Lung microvascular endothelial cell (primary cell): ENCODE data around the gene PYCR2. TPM values are rescaled to one million over a fixed set of nuclear protein-coding genes. Genes with fewer than 3 reads are reported as not detected.

ENCODE experiments used
- DNase-seq, 2 donors: peaks; one replicate each; pipeline versions ENCODE4 v3.0.0 to v3.0.0-alpha.2; 2010; ENCODE audit warnings: low read depth in 2 of 2
- total RNA-seq: library from RNA; depleted of rRNA; stranded (reverse); fragments of >200 nt; gene quantifications from 2 replicates; pipeline ENCODE4 v1.2.1, GENCODE V29; 2014

PYCR2 gene
- total RNA-seq, 1 donor from 2014 or later = 31.5 TPM

DNA sequence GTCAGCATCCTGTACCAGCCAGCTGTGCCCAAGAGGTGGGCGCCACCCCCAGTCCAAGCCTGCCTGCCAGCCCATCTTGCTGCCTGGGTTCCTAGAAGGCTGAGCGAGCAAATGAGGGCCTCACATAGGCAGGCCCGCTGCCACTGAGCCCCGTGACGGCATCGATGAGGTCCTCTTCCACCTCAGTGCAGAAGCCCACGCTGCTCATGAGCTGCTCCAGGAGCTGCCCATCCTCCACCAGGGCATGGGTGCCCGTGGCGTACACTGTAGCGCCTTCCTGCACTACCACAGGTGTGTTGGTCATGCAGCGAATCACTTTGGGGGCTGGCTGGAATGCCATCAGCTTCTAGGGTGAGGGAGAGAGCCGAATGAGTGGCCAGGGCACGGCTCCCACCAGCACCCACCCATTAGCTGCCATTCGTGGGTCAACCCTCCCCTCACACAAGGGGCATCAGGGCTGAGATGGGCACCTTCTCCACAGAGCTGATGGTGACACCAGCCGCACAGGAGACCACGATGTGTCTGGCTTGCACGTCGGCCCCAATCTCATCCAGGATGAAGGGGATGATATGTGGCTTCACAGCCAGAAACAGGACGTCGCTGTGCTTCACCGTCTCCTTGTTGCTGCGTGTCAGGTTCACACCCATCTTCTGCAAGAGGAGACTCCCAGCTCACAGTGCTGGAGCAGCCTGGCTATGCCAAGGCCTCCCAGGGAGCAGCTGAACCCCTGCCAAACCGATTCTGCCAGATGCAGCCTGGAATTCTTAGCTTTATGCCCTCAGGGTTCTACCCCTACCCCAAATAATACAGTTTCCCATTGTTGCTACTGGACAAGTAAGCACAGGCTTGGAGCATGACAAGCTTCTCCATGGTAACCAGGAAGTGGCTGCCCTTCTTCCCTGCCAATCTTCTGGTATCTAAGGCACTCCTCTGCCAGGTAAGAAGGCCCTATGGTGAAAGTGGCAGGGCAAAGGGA is 2.0 kb downstream of the PYCR2 start:
- no peak for DNase-seq

DNA sequence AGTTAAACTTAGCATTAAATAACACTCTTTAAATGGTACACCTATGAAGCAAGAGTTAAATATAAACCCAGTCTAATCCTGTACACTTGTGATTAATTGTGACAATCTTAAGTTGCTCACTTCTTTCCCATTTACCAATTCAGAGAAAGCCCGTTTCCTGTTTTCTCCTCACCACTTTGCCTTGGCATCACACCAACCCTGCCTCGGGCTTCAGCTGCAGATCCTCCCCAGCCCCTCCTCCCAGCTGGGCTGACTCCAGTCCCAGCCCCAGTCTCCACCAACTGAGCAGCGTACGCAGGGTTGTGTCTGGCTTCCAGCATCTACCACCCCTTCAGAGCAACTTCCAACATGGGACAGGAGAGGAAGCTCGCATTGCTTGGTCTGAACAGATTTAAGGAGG is 4.1 kb downstream of the PYCR2 start:
- DNase-seq = peak; percentile 21 to 89

DNA sequence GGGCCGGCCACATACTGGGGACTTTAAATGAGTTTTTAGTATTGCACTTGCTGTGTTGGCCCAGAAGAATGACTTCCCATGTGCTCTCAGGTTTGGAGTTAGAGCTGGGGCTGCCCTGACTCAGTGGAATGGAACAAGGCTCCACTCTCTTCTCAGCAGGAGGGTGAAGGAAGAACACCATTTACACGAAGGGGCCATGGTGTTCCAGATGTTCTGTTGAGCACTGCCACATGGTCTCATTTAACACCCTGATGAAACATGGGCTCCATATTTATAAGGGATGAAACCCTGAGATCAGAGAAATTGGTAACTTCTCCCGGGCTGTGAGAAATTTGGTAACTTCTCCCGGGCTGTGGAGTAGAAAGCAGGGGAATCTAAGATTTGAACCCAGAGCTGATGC is 5.8 kb downstream of the PYCR2 start:
- DNase-seq = no peak

DNA sequence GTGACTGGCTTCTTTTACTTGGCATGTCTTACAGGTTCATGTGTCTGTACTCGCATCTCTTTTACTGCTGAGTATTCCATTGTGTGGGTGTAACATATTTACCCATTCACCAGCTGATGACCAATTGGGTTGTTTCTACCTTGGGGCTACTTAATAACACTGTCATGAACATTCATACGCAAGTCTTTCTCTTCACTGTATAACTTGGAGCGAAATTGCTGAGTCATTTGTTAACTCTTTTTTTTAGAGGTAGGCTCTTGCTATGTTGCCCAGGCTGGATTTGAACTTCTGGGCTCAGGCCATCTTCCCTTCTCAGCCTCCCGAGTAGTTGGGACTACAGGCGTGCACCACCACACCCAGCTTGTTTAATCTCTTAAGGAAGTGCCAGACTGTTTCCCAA is 6.5 kb downstream of the PYCR2 start:
- DNase-seq = no peak

DNA sequence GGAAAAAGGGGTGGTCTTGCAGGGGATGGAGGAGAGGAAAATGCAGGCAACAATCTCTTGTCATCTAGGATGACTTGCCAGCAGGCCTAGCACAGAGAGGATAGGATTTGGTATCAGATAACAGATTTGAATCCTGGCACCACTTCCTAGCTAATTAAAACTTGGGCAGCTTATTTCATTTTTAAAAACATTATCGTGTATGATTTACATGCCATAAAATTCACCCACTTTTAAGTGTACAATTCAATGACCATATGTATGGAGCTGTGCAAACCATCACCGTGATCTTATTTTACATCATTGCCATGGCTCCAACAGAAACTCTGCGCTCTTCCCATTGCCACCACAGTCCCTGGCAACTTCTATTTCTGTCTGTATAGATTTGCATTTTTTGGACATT is 6.9 kb downstream of the PYCR2 start:
- no peak for DNase-seq

DNA sequence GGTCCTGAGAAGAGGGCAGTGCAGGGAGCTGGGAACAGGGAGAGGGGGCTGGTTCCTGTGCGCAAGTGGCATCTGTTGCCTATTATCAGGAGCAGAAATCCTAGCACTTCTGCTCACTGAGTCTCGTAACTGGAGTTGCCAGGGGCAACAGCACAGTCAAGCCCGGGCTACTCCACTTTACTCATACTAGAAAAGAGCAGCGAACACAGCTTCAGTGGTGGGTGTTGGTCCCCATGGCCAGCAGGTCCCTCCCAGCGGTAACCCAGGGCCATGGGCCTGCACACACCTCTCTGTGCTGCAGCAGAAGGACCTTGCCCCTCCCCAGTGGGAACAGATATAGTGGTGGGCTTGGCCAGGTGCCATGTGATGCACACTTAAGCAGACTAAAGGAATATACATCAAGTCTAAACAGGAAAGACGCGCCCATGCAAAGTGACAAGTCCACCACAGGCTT is 8.5 kb downstream of the PYCR2 start:
- DNase-seq = no peak

DNA sequence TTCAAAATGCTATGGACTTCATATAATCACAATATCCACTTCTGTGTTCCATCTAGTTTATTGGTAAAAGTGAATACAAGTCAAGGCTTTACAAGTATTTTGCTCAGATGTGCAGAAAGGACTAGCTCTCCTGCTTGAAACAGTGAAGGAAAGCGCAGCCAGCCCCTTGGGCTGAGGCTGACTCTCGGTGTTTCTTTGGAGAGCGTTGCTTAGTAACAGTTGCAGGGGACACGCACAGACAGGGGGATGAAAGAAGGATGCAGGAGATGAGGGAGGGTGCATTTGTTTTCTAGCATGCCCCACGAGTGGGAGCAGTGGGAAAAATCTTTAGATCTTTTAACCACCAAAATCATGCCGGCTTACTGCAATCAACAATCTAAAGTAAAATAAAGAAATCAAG is 9.1 kb downstream of the PYCR2 start:
- no peak for DNase-seq

DNA sequence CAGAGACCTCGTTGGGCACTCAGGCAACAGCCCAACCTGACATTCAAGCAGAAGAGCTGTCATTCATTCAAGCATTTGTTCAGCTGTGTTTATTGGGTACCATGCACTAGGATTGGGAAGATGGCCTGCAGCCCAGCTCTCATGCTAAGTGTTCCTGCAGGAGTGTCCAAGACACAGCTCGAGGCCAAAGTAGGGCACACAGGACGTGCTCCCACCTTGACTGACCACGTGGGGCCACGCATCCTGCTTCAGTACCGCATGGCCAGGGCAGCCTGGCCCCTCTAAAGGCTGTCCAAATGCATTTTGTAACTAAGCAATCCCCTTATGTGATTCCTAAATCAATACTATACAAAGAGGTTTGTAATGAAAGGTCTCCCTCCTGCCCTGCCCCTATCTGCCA is 9.7 kb downstream of the PYCR2 start:
- no peak for DNase-seq

DNA sequence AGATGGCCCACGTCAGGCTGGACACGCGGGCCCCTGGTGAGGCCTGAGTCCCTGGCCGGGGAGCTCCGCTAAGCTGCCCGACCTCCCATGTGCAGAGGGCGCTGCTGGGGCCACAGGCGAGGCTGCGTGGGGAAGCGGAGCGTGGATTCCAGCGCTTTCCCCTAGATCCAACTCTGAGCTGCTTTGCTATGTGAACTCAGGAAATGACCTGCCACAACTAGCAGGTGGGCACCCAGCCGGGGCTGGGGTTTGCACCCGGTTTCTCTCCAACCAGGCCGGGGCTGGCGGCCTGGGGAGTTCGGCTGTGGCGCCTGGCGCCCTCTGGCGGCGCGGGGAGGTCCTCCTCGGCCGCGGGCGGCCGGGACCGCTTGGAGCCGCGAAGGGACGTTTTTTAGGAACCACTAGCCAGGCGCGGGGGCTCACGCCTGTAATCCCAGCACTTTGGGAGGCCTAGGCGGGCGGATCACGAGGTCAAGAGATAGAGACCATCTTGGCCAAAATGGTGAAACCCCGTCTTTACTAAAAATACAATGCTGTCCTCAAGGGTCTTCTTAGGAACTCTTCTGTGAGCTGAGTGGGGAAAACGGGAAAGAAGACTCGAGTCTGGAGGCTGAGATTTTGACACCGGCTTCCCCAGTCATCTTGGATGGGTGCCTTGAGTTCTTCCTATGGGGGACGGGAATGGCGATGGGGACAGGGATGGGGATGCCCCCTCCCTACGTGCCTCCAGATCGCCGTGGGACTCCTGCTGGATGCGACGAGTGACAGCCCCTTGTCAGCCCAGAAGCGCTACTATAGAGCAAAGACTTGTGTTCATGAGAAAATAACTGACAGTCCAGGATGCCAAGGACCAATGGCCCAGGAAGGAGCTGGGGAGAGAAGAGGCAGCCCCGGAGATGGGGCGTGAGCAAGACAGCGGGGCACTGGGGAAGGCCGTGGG is 12.6 kb downstream of the PYCR2 start:
- peak; percentile 54 to 65 for DNase-seq

DNA sequence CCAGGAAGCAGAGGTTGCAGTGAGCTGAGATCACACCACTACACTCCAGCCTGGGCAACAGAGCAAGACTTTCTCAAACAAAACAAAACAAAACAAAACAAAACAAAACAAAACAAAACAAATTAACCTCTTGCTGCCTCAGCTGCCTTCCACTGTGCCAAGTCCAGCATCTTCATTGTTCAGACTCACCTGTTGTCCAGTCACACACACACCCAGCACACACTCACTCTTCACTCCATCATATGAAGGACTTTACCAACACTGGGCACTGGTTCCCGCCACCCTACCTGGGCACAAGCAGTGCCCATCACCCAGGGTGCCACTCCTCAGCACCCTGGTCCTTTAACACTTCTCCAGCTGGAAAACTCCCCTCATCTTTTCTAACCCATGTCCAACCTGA is 14.6 kb downstream of the PYCR2 start:
- DNase-seq = no peak

DNA sequence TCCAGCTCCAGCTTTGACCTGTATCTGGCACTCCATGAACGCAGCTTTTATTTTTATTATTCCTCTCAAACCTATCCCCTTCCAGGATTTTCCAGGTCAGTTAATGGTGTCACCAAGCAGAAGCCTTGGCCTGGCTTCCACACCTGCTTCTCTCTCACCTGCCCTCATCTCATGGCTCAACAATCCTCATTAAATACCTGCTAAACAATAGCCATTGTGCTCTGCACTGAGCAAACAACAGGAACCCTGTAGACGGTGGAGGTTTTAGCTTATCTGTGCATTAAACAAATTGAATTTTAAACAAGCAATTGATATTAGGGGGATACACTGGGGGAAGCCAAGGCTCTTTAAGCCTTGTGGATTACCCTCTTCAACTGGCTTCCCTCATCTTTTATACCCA is 15.3 kb downstream of the PYCR2 start:
- no peak for DNase-seq

DNA sequence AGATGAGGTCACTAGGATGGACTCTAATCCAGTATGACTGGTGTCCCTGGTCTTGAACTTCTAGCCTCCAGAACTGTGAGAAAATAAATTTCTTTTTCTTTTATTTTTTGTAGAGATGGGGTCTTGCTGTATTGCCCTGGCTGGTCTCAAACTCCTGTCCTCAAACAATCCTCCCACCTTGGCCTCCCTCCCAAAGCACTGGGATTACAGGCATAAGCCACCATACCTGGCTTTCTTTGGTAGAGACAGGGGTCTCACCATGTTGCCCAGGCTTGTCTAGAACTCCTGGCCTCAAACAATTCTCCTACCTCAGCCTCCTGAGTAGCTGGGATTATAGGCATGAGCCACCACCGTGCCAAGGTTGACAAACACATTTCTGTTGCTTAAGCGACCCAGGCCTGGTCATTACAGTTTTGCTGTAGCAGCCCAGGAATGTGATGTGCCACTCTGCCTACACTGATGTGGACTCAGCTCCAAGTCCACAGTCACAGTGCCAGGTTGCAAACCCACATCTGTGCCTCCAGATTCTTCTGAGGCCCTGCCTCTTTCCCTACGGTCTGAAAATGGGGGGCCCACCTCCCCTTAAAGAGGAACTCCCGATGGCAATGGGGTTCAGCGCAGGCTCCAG is 15.9 kb downstream of the PYCR2 start:
- DNase-seq = no peak

DNA sequence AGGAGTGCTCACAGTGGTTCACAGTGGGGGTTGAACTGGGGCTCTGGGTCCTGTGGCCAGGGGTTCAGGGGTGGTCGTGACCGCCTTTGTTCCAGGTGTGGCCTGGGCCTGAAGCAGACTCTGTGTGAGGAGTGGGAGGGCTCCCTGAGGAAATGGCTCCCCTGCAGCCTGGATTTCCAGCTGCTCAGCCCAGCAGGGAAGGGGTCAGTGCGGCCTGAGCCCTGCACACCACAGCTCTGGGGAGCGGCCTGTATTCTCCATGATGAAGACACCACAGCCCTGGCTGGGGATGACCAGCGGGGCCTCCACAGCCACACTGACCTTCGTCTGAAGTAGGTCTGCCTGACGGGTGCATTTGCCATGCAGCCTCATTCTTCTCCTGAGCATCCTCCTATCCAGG is 16.7 kb downstream of the PYCR2 start:
- no peak for DNase-seq

DNA sequence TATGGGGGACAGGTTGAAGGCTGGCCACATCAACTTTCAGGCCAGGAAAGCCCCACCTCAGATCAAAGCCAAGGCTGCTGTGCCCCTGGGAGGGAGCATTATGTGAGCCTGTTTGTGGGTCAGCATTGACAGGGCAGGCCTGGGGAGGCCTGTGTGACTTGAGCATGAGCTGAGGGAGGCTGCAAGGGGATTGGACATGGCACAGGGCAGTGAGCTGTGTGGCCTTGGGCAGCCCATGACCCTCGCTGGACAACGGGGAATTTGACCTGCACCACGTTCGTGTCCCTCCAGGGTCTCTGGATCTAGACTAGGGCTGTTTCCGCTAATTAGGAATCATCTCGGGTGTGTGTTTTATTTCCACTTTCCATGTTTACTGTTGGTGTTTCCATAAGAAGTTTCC is 17.6 kb downstream of the PYCR2 start:
- DNase-seq = no peak

DNA sequence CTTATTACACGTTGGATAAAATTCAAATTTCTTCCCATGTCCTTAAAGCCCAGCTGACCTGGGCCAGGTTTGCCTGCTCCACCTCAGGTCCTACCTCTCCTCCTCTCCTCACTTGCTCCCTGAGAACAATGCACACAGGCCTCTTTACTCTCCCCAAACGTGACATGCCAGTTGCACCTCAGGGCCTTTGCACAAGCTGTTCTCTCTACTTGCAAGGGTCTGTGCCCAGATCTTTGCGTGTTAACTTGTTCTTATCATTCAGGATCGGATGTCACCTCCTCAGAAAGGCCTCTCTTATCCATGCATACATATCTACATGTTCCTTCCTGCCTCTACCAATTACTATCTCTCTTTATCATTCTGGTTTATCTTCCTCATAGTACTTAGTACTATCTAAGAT is 20.4 kb downstream of the PYCR2 start:
- no peak for DNase-seq

DNA sequence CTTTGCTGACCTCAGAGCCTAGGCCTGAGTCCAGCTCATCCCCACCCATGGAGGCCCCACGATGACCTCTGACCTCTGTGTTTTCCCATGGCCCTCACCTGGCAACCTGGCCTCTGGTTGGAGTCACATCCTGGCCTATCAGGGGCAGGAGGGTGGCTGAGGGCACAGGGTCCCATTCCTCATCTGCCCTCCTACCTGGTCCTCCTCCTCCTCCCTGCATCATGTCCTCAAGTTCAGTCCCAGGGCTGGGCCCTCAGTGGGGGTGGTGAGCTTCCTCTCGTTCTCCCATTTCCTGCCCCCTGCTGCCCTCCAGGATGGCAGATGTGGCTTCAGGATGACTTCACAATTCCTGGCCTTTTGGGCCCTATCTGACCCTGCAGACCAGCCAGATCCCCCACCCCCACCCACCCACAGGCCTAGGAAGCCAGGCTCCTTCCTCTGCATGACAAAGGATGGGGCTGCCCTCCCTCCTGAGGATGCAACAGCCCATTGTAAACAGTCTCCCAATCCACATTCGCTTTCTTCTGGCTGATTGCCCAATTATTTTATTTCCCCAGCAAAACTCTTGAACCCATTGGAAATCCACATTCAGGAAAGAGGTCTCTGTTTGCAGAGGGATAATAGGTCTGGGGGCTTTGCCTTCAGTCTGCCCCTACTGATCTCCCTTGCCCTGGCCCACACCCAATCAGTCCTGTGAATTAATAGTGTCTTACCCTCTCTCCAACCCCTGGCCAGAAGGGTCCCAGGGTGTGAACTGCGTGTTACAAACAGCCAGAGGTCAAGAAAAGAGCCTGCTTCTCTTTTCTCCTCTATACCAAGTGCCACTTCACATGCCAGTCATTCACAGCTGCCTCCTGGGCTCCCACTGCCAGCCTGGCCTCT is 24.8 kb downstream of the PYCR2 start:
- DNase-seq = peak in 1 of 2 donors; percentile 15

DNA sequence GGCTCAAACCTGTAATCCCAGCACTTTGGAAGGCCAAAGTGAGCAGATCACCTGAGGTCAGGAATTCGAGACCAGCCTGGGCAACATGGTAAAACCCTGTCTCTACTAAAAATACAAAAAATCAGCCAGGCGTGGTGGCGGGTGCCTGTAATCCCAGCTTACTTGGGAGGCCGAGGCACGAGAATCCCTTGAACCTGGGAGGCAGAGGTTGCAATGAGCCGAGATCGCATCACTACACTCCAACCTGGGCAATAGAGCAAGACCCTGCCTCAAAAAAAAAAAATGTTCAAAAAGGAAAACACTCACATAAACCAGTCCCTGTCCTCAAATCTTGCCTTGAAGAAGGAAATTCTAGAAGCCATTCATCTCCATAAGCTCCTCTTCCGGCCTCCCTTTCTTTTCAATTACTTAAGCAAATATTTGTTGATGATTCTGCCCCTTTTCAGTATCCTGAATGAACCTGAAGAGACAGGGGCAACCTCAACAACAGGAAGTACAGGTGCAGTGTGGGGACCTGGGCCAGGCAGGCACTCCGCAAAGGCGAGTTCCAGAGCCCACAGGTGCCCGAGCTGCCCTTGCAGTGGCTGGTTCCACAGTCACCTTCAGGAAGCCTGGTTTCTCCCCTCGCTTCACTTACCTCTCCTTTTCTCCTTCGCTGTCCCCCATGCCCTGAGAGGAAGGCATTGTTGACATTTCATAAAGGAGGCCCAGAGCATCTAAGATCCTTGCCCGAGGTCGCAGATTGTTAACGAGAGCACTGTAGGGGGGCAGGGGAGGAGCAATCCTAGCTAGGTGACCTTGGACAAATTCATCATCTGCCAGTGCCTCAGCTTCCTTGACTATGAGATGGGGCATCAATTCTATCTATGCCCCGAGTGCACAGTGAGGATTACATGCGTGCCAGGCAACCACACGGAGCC is 26.2 kb downstream of the PYCR2 start:
- DNase-seq = no peak

DNA sequence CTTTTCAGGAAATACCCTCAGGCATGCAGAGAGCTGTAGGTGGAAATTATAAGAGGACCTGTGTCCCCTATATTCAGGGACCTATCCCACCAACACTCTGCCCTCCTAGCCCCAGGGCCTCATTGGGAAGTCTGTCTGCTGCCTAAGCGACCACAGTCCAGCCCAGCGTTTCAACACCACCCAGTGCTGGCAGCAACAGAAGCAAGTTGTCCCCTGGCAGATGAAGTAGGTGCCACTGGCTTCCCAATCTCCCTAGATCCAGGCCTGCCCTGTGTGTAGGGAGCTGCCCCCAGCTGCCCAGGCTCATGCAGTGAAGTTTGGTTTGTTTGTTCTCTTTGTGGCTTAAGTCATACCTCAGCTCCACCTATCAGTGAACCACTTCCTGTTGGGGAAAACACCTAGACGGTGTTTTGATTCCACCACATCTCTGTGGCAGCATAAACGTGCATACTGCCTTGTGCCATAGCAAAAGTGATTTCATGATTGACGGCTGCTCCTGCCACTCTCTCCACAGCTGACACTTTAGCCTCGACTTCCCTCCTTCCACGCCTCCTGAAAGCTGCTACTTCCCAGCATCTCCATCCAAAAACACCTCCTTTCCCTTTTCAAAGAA is 27.0 kb downstream of the PYCR2 start:
- peak in 1 of 2 donors; percentile 31 for DNase-seq

DNA sequence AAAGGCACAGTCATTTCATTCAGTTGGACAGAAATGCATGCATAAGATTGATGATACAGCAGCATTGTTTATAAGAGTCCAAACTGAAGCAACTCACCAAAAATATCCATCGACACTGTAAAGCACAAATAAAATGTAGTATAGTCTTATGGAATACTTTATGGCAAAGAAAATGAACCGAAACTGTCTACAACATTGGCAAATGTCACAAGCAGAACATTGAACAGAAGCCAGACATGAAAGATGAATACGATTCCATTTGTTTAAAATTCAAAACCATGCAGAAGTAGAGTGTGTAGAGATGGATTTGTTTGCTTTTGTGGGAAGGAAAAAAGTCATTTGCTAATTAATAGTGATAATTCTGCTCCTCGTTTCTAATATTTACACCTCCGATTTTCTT is 27.6 kb downstream of the PYCR2 start:
- no peak for DNase-seq
